Forelimb muscle (tissue), 1 donor: Measurements from ENCODE around the gene KLK11. TPM values are rescaled to one million over a fixed set of nuclear protein-coding genes. Genes with fewer than 3 reads are reported as not detected.

Experiments used
- DNase-seq: peaks from one replicate; pipeline ENCODE4 v3.0.0-alpha.2; 2013; ENCODE audit warnings: low read depth
- polyA plus RNA-seq: library from polyadenylated mRNA; unstranded; fragments of 120-200 nt; gene quantifications from one replicate; pipeline ENCODE4 v1.2.1, GENCODE V29; 2013; ENCODE audit not compliant: insufficient read length

KLK11 gene
- not detected for polyA plus RNA-seq

- DNase-seq: no peak
These were observed at the start of gene KLK11 for GRCh38 chr19:51026554-51026831. KLK11 (minus strand) TSS chr19:51026616; CDS start chr19:51025631, 985 bp downstream.

GRCh38 chr19:51075998-51076397, 49.6 kb upstream of the KLK11 start:
- DNase-seq: no peak

GRCh38 chr19:51071095-51071405, 44.6 kb upstream of the KLK11 start:
- DNase-seq: no peak

- DNase-seq: no peak
These were observed 44.1 kb upstream of the KLK11 start for GRCh38 chr19:51070334-51071094.

GRCh38 chr19:51066393-51067186, 40.2 kb upstream of the KLK11 start:
- no peak for DNase-seq

GRCh38 chr19:51065221-51065960, 39.0 kb upstream of the KLK11 start:
- DNase-seq: no peak

- no peak for DNase-seq
These were observed 38.3 kb upstream of the KLK11 start, which contains the start of gene KLK13 for GRCh38 chr19:51064534-51065220. KLK13 (minus strand) TSS chr19:51065092; CDS start chr19:51065067, 25 bp downstream.

- no peak for DNase-seq
These were observed 37.2 kb upstream of the KLK11 start for GRCh38 chr19:51063664-51064063.

- no peak for DNase-seq
These were observed 34.6 kb upstream of the KLK11 start for GRCh38 chr19:51060973-51061372.

GRCh38 chr19:51060336-51060735, 33.9 kb upstream of the KLK11 start:
- DNase-seq: no peak

GRCh38 chr19:51059715-51060114, 33.3 kb upstream of the KLK11 start:
- DNase-seq: no peak

GRCh38 chr19:51055866-51056265, 29.4 kb upstream of the KLK11 start:
- no peak for DNase-seq

GRCh38 chr19:51047031-51047335, 20.6 kb upstream of the KLK11 start:
- no peak for DNase-seq

GRCh38 chr19:51044327-51044726, 17.9 kb upstream of the KLK11 start:
- no peak for DNase-seq

- no peak for DNase-seq
These were observed 17.1 kb upstream of the KLK11 start for GRCh38 chr19:51043497-51043896.

GRCh38 chr19:51040151-51040550, 13.7 kb upstream of the KLK11 start:
- no peak for DNase-seq

- no peak for DNase-seq
These were observed 10.1 kb upstream of the KLK11 start for GRCh38 chr19:51036519-51036918.

- no peak for DNase-seq
These were observed 8.3 kb upstream of the KLK11 start, which contains the start of gene KLK12 for GRCh38 chr19:51034704-51035103. KLK12 (minus strand) TSS chr19:51035002; CDS start chr19:51034621, 381 bp downstream.

GRCh38 chr19:51031880-51032225, 5.4 kb upstream of the KLK11 start:
- no peak for DNase-seq

GRCh38 chr19:51031220-51031879, 4.9 kb upstream of the KLK11 start:
- DNase-seq: no peak

- DNase-seq: no peak
These were observed 4.2 kb upstream of the KLK11 start for GRCh38 chr19:51030631-51031030.

GRCh38 chr19:51029718-51030117, 3.3 kb upstream of the KLK11 start:
- DNase-seq: no peak
